ENCODE results near the gene NBPF15. TPM values are rescaled to one million over a fixed set of nuclear protein-coding genes. Genes with fewer than 3 reads are reported as not detected.
"Not testable (repeated sequence)": the region's sequence is repeated elsewhere in the genome, so short reads cannot be mapped to it uniquely, and the experiment has no call there.

Gene NBPF15
- 10 to 100 TPM; 23.4 to 45.1 TPM for total RNA-seq

DNA sequence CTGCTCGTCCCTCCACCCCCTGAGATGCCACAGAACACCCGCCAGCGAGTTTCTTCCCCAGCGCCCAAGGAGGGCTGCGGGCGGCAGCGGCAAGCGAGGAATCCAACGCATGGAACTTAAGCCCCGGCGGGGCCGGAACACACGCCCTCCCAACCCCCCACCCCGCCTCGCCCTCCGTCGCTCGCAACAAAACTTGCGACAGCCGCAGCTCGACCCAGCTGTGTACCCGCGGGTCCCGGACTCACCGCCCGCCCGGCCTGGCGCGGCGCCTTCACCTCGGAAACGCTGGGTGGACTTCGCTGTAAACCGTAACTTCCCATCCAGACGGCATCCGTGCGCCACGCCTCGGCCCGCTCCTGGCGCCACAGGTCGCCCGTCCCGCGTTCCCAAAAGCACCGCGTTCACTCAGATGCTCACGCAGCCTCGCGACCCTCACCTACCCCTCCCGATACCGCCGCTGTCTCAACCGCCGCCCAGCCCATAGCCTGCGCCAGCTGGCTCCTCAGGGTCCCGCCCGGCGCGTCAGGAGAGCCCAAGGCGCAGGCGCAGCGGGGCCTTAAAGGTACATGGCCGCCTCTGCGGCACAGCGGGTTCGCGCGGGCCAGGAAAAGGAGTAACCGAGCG is at the start of gene NBPF15:
TSS of gene NBPF15 (minus strand) at position 534 of the 624 bp plus-strand sequence. CDS start 21,666 bp downstream, outside the sequence.
- ATAC-seq (replicated peaks in 1 of 2) (peak; percentile 98), DNase-seq (peak; percentile 65 to 78)
- H3K36me3 Mint-ChIP-seq (ENCODE audit: insufficient read depth in 2 of 2); H3K9me3 Mint-ChIP-seq; H3K27ac Mint-ChIP-seq; H3K27me3 Mint-ChIP-seq (ENCODE audit: low read depth); H3K4me1 Mint-ChIP-seq (ENCODE audit: low read depth): not testable (repeated sequence)
- peak within 1 kb of the TSS; percentile 93 to 94 for H3K4me3 Mint-ChIP-seq

- H3K36me3 Mint-ChIP-seq (ENCODE audit: insufficient read depth in 2 of 2); H3K4me1 Mint-ChIP-seq (ENCODE audit: low read depth); H3K27me3 Mint-ChIP-seq (ENCODE audit: low read depth); H3K27ac Mint-ChIP-seq; ATAC-seq (replicated peaks in 1 of 2); H3K4me3 Mint-ChIP-seq; DNase-seq; H3K9me3 Mint-ChIP-seq: not testable (repeated sequence)
These were observed 35.0 kb upstream of the NBPF15 start for GRCh38 chr1:144496429-144496828.

GRCh38 chr1:144494130-144494529 is 32.7 kb upstream of the NBPF15 start:
- not testable (repeated sequence) for H3K27ac Mint-ChIP-seq; H3K4me3 Mint-ChIP-seq; H3K36me3 Mint-ChIP-seq (ENCODE audit: insufficient read depth in 2 of 2); H3K27me3 Mint-ChIP-seq (ENCODE audit: low read depth); DNase-seq; ATAC-seq (replicated peaks in 1 of 2); H3K9me3 Mint-ChIP-seq; H3K4me1 Mint-ChIP-seq (ENCODE audit: low read depth)

DNA sequence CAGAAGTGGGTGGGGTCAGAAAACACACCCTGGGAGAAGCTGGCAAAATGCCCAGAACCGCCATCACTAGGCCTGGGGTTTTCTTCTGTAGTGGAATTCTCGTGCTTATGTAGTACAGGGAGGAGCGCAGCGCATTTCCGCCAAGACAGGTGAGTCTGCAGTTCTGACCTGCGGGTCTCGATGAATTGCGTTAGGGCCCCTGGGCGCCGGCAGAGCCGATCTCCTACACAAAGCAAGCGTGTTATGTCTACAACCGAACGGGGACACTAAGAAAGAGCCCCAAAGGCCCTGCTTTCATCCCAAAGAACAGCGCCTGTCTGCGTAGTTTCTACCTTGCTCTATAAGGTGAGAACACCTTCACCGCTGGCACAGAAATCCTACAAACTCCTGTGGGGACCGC is 28.9 kb upstream of the NBPF15 start:
- peak in 1 of 2 donors; percentile 52 for ATAC-seq (replicated peaks in 1 of 2)
- not testable (repeated sequence) for H3K4me1 Mint-ChIP-seq (ENCODE audit: low read depth); H3K27me3 Mint-ChIP-seq (ENCODE audit: low read depth); H3K27ac Mint-ChIP-seq; H3K9me3 Mint-ChIP-seq; H3K36me3 Mint-ChIP-seq (ENCODE audit: insufficient read depth in 2 of 2)
- H3K4me3 Mint-ChIP-seq = peak overlapping the region; percentile 63 to 81
- peak; percentile 5 to 29 for DNase-seq

DNA sequence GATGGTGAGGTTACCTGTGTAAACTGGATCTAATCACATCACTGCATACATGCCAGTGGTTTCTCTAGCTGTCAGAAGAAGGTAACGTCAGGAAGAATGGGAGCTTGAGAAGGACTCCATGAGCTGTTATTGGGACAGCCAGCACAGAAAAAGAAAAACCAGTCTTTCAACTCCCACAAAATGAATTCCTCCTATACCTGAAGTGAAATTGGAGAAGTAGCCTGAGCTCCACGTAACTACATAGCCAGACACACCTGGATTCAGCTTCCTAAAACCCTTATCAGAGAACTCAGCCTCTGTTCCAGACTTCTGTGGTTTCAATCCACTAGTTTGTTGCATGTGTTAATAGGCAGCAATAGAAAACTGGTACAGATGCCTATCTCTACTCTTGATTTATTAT is 25.5 kb upstream of the NBPF15 start:
- not testable (repeated sequence) for ATAC-seq (replicated peaks in 1 of 2); H3K4me1 Mint-ChIP-seq (ENCODE audit: low read depth); H3K9me3 Mint-ChIP-seq; H3K27me3 Mint-ChIP-seq (ENCODE audit: low read depth); DNase-seq; H3K4me3 Mint-ChIP-seq; H3K36me3 Mint-ChIP-seq (ENCODE audit: insufficient read depth in 2 of 2); H3K27ac Mint-ChIP-seq

DNA sequence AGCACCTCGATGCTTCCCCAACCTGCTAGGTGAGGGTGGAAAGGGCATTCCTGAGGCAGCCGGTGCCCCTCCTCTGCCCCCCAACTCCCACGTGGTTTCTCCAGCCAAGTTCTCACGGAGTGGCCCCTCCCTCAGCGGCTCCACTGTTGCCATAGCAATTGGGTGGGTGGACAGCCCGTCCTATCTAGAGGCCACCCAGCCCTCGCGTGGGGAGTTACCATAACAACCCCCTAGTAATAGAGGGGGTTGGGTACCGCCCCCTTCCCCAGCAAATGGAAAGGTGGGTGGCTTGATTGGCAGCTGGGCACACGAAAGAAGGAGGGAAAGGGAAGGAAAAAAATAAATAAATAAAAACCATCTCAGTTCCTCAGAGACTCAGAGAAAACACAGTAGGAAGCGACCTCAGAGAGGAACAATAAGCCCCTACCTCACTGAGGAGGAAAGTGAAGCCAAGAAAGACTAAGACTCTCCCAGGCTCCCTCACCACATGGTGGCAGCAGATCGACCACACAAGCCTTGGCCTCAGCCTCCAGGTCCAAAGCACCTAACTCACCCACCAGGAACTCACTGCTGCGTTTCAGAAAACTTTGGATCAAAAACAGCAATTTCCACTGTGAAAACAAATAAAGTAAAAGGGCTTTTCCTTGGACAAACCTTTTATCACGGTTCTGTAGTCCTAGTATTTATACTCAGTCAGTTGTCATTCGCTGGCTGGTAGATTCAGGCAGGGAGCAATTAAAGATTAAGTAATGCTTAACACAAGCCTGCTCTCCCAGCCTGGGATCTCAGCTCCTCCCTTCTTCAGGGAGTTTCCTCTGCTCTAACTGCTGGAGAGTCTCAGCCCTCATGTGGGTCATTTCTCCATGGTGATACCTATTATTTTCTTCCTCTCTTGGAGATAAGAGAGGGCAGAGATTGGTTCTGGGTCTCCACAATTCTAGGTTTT is 23.9 kb upstream of the NBPF15 start:
- not testable (repeated sequence) for H3K27me3 Mint-ChIP-seq (ENCODE audit: low read depth); H3K4me1 Mint-ChIP-seq (ENCODE audit: low read depth); H3K36me3 Mint-ChIP-seq (ENCODE audit: insufficient read depth in 2 of 2); H3K27ac Mint-ChIP-seq; DNase-seq; H3K4me3 Mint-ChIP-seq; H3K9me3 Mint-ChIP-seq
- ATAC-seq (replicated peaks in 1 of 2) = peak in 1 of 2 donors; percentile 42

DNA sequence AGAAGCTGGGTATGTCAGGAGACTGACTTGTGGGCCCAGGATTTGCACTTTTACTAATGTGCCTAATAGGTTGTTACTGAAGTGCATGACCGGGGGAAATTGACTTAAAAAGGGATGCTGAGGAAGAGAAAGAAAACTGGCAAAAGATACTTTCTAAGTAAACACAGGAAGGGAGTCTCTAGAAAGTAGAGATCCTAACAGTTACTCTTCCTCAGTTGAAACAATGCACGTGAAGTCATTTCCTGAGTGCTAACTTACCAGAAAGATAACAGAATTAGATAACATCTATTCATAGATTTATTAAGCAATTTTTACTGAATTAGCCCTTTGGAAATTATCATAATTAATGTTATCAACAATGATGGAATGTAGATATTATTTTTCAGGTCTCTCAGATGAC is 12.4 kb upstream of the NBPF15 start:
- not testable (repeated sequence) for H3K4me3 Mint-ChIP-seq; H3K4me1 Mint-ChIP-seq (ENCODE audit: low read depth); H3K27me3 Mint-ChIP-seq (ENCODE audit: low read depth); DNase-seq; H3K27ac Mint-ChIP-seq; H3K9me3 Mint-ChIP-seq; ATAC-seq (replicated peaks in 1 of 2); H3K36me3 Mint-ChIP-seq (ENCODE audit: insufficient read depth in 2 of 2)

DNA sequence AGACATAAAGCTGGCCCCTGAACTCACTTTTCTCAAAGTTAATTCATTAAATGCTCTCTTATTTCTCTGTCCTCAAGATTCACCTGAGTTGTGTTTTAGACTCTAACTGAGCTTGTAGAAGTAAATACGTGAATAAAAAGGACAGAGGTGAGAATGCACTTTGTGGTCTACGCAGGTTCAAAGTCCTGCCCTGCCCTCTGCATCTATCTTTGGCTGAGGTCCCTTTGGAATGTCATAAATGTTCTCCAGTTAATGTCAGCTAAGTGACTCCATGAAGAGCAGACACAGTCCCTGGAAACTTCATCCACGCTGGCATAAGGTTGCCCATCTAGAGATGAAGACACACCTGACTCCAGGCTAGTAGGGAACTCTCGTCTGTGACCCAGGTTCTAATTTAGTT is 10.0 kb upstream of the NBPF15 start:
- not testable (repeated sequence) for ATAC-seq (replicated peaks in 1 of 2); H3K27me3 Mint-ChIP-seq (ENCODE audit: low read depth); H3K4me1 Mint-ChIP-seq (ENCODE audit: low read depth); H3K27ac Mint-ChIP-seq; DNase-seq; H3K9me3 Mint-ChIP-seq; H3K4me3 Mint-ChIP-seq; H3K36me3 Mint-ChIP-seq (ENCODE audit: insufficient read depth in 2 of 2)

- peak; percentile 27 to 29 for ATAC-seq (replicated peaks in 1 of 2)
- H3K9me3 Mint-ChIP-seq; H3K36me3 Mint-ChIP-seq (ENCODE audit: insufficient read depth in 2 of 2); H3K27ac Mint-ChIP-seq; DNase-seq; H3K27me3 Mint-ChIP-seq (ENCODE audit: low read depth); H3K4me1 Mint-ChIP-seq (ENCODE audit: low read depth): not testable (repeated sequence)
- H3K4me3 Mint-ChIP-seq = peak overlapping the region in 1 of 2 donors; percentile 93
These were observed 309 bp upstream of the NBPF15 start for GRCh38 chr1:144461778-144462177.

DNA sequence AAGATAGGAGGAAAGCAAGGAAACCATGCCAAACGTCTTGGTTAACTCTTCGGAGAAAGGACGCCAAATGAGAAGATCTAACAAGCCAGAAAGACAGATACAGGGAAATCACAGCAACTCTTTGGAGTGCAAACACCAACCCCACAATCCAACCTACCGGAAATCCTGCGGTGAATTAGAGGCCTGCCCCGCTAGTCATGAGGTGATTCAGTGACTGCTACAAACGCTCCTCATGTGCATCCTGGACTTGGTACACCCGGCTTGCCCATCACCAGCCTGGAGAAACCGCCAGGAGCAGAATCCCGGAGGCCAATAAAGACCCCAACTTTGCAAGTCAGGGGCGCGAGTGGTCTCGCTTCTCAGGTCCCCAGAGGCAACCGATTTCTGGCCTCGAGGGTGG is 783 bp downstream of the NBPF15 start:
- peak; percentile 41 to 62 for ATAC-seq (replicated peaks in 1 of 2)
- H3K9me3 Mint-ChIP-seq; H3K27me3 Mint-ChIP-seq (ENCODE audit: low read depth); H3K4me1 Mint-ChIP-seq (ENCODE audit: low read depth); H3K27ac Mint-ChIP-seq; H3K36me3 Mint-ChIP-seq (ENCODE audit: insufficient read depth in 2 of 2): not testable (repeated sequence)
- peak; percentile 2 to 23 for DNase-seq
- H3K4me3 Mint-ChIP-seq = peak overlapping the region; percentile 64 to 93

- not testable (repeated sequence) for H3K36me3 Mint-ChIP-seq (ENCODE audit: insufficient read depth in 2 of 2); H3K4me1 Mint-ChIP-seq (ENCODE audit: low read depth); H3K27me3 Mint-ChIP-seq (ENCODE audit: low read depth); H3K9me3 Mint-ChIP-seq; H3K27ac Mint-ChIP-seq; H3K4me3 Mint-ChIP-seq; DNase-seq; ATAC-seq (replicated peaks in 1 of 2)
These were observed 19.1 kb downstream of the NBPF15 start for GRCh38 chr1:144442402-144442801.

DNA sequence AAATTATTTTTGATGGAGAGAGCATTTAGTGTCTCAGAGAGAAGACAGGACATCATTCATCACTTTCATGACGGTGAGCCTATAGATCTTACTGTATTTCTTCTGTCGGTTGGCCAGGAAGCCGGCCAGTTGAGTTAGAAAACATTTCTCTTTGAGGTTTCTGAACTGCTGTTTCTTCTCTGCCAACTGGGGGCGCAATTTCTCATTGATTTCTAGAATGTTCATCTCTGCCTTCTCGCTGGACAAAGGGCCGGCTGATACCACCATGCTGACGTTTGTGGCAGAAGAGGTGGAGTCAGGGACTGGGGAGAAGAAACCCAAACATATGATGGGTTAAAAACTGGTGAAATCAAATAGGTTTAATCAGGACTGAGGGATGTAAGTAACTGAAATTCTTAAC is 21.7 kb downstream of the NBPF15 start:
- H3K4me1 Mint-ChIP-seq (ENCODE audit: low read depth); H3K4me3 Mint-ChIP-seq; H3K36me3 Mint-ChIP-seq (ENCODE audit: insufficient read depth in 2 of 2); H3K27ac Mint-ChIP-seq; H3K27me3 Mint-ChIP-seq (ENCODE audit: low read depth); H3K9me3 Mint-ChIP-seq; ATAC-seq (replicated peaks in 1 of 2): not testable (repeated sequence)
- peak in 1 of 2 donors; percentile 29 for DNase-seq

DNA sequence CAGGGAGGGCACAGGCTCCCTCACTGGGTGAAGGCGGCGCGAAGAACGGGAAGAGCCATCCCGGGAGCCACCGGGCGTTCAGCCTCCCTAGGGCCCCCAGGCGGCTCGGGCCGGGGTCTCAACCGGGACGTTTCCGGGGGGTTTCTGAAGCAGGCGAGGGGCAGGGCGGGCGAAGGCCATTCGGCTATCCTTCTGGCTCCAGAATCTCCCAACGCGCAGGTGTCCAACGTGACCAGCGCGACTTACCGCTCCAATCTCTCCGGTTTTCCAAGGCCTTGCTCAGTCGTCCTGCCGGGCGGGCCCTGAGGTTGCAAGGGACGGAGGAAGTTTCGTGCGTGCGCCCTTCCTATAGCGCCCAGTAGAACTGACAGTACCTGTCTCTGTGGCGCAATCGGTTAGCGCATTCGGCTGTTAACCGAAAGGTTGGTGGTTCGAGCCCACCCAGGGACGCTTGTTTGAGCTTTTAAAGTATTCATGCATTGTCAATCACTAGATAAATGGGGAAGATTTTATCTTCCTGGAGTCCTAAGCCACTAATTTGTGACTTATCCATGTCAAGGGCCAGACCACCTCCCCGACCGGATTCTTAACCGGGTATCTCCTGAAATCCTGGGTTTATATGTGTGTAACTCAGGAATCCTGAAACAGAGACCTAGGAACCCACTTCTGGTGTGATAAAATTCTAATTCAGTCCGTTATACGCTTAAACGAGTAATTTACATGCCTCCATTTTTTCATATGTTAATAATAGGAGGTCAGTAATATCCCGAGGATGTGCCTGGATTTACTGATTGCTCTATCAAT is 42.4 kb downstream of the NBPF15 start:
- Mint-ChIP-seq H3K4me3 (peak overlapping the region; percentile 64 to 89), H3K27ac (peak overlapping the region; percentile 98)
- not testable (repeated sequence) for H3K4me1 Mint-ChIP-seq (ENCODE audit: low read depth); H3K36me3 Mint-ChIP-seq (ENCODE audit: insufficient read depth in 2 of 2); H3K9me3 Mint-ChIP-seq; ATAC-seq (replicated peaks in 1 of 2); H3K27me3 Mint-ChIP-seq (ENCODE audit: low read depth)
- peak; percentile 41 to 54 for DNase-seq

Measured in activated T-cell treated with anti-CD3 and anti-CD28 coated beads, Interleukin-2, amount 50 U/mL, for 72 hours (primary cell).